ENCODE data around the gene SMIM20.

DNA sequence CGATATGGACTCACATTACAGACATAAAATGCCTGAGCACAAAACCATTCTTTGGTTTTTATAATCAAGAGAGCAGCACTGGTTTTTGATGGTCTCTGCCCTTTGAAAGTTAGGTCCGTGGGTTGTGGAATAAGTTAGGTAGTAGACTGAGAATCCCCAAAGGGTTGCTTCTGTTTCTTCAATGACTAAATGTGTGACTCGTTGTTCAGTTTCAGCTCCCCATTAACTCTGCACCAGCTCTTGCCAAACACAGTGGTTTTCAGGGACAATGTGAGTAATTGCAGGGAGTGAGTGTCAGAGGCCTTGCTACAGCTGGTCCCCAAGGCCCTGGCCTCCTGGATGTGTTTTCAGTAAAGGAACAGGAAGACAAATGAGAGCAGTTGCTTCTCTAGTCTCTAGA, 24.8 kb downstream of the SMIM20 start:
- TF ChIP-seq GATA2 (IDR thresholded peaks at IDR 0.05; ENCODE audit: low read depth, low read length) (no peak), GATA3 (IDR thresholded peaks at IDR 0.05; ENCODE audit: low read depth, low read length) (no peak)

Measured in SH-SY5Y (cell line).